GM12872 (cell line): ENCODE results near the gene MORN2.

Experiments
- CTCF ChIP-seq: IDR thresholded peaks from 3 replicates; pipeline ENCODE4 v1.5.1; 2011; ENCODE audit warnings: low read depth, mild to moderate bottlenecking, low read length, moderate library complexity; ENCODE audit not compliant: insufficient read depth

MORN2 gene

DNA sequence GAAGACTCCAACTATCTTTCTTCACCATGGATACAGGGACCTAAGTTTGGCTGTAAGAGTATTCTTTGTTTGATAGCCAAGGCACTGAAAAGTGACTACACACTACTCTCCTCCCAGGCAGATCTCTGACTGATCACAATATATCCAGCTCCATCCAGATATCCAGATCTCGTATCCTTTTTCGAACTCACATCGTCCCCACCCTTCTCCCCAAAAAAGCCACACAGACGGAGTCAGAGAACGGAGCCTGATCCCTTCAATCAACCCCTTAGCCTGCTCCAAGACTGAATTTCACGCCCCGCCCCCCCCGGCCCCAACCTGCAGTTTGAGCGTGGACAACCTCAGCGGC is 575 bp upstream of the MORN2 start:
- no peak for TF ChIP-seq CTCF

GRCh38 chr2:38876407-38876806 is 631 bp downstream of the MORN2 start:
- TF ChIP-seq CTCF, result no peak

DNA sequence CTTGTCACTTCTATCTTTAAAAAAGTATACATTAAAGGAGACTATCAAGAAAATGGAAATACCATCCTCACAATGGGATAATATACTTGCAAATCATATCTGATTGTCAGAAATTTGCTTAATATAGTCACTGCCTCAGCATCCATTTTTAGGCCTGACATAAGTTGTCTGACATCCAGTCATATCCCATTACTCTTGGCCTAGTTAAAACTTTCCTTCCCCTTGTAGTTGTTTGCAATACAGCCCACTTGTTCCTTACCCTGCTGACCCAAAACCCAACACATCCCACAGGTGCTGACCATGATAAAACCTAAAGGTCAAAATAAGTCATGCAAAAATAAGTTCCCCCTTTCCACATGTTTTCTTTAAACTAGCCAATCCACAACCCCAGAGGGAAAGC is 10.3 kb downstream of the MORN2 start:
- TF ChIP-seq CTCF, result no peak

- TF ChIP-seq CTCF, result no peak
These were observed 11.6 kb downstream of the MORN2 start for GRCh38 chr2:38887347-38887746.

DNA sequence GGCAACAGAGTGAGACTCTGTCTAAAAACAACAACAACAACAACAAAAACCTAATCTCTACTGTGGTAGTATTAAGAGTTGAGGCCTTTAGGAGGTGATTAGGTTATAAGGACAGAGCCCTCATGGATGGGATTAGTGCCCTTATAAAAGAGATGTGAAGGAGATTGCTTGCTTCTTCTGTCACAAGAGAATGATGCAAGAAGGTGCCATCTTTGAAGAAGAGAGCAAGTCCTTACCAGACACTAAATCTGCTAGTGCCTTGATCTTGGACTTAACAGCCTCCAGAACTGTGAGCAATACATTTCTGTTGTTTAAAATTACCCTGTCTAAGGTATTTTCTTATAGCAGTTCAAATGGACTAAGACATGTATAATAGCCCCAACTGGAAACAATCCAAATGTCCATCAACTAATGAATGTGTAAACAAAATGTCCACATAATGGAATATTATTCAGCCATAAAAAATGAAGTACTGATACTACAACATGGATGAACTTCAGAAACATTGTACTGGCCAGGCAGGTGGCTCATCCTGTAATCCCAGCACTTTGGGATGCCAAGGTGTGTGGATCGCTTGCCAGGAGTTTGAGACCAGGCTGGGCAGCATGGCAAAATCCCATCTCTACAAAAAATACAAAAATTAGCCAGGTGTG is 12.3 kb downstream of the MORN2 start:
- TF ChIP-seq CTCF, result no peak

DNA sequence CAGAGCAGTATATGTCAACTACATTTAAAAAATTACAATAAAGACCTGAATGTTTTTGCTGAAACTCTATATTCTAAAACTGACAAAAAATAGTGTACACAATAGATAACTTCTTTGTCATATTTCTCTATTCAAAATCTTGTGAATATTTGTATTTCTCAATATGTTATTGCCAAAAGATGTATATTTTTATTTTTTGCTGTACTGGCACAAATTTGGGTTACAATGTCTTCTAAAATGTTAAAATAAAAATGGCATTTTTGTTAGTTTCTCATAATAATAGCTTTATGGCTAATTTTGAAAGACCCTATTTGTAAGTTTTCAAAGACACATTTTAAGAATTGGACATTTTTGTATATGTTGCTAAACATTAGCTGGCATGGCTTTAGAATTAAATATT is 13.3 kb downstream of the MORN2 start:
- TF ChIP-seq CTCF, result no peak

- no peak for TF ChIP-seq CTCF
These were observed 13.8 kb downstream of the MORN2 start, which contains the start of gene ARHGEF33 for GRCh38 chr2:38889575-38889974. ARHGEF33 (plus strand) TSS chr2:38889875; CDS start chr2:38919448, 29,573 bp downstream.
